HG03575 (cell line): Measurements from ENCODE around the gene HDAC4.

Source experiments
- ATAC-seq: cut with Tn5 transposase; IDR thresholded peaks from one replicate; pipeline ENCODE4 v1.9.1; 2021; ENCODE audit not compliant: unreplicated experiment, insufficient number of reproducible peaks, low FRiP score; ENCODE audit errors: extremely low read depth

HDAC4 gene

DNA sequence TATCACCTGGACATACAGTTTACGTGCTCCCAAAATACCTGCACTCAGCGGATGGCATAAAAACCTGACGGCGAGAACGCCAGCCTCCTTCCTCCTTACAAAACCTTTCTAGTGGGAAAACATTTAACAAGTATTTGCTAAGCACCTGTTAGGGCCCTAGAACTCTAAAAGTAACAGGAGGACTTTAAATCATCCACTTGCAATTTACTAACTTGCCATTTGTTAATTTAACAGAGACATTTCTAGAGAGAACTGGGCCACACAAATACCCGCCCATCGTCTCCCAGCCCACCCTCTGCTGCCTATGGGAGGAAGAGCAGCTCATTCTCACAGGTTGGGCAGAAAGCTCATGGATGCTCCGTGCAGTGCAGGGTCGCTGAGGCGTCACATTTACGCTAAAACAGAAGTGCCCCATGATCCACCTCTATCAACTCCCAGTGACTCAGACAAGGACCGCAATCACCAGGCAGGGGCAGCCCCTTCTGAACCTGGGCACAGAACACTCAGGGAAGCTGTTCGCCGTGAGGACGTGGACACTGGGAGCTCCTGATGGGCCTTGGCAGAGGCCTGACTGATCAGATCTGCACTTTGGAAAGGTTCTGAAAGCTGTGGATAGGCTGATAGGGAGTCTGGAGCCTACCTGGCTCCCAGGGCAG lies 106.9 kb downstream of the HDAC4 start:
- ATAC-seq: no peak

DNA sequence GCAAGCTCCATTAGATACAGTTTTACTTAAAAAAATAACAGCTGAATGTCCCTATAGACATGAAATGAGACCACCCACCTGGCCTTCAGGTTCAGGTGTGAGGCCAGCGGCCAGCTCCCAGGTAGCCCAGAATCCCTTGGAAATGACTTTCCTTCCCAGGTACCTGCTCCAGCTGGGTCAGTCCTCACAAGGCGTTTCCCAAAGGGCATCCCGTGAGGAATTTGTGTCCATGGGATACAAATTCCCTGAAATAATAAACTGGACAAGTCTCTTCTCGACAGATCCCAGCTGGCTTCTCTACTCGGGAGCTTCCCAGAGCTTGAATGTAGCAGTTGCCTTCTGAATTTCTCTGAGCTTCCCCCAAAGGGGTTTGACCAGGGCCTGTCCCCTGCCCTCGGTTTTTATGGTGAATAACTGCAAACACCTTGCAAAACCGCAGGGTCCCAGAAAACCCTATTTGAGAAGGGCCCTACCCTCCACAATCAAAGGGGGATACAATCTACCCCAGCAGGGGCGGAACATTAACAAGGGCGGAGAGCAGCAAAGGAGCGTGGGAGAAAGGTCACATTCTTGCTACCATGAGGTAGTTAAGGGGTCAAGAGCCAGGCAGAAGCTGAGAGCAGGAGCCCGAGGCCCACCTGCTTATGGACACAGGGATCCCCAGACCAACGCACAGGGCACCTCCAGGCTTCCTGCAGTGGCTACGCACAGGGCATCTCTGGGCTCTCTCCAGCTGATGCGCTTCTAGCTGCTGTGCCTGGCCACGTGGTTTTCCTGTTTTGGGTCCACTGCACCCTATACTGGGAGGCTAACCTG lies 107.7 kb downstream of the HDAC4 start:
- ATAC-seq: no peak

DNA sequence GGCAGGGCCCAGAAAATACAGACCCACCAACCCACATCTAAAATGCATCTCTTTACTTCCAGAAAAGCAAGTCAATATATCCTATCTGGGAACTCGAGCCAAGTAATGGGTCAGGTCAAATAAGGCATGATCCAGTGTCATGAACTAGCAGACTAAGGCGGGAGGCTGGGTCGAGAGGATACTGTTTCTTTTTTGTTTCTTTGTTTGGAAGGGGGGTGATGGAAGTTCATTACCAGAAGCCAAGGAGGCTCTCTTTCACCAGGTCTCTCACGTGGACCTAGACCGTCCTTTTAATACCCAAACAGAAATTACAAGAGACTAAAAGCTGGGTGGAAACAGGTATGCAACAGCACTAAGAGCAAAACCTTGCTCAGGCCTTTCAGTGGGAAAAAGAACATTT lies 108.3 kb downstream of the HDAC4 start:
- ATAC-seq: no peak

DNA sequence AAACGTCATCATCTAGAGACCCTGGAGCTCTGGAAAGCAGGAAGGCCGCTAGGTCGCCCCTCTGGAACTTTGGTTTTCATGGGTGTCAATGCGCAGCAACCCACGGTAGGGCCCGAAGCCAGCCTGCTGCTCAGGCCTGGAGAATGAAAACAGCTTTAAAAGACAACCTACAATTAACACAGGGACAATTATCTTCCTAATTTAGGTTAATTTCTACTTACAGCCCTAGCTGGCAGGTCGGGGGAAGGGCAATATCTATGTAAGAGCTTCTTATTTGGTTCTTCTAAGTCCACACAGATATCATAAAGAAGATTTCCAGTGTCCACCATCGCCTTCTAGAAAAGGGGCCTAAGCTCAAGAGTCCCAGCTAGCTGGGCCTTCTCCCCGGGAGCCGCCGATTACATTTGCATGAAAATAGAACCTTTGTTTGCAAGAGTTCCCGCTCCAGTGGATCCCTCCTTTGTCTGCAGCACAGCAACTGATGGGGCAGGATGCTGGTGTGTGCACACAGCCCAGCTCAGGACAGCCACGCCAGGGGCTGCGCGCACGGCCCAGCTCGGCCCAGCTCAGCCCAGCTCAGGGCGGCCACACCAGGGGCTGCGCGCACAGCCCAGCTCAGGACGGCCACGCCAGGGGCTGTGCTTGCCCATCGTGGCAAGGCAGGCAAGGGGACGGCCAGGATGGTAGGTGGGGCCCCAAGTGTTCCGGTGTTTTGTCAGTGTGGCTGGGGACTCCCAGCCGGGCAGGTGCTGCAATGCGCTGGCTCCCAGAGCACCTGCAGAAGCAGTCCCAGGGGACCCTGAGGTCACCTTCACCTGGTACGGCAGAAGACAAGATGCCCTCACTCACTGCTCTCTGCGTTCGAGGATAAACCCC lies 109.1 kb downstream of the HDAC4 start:
- no peak for ATAC-seq

DNA sequence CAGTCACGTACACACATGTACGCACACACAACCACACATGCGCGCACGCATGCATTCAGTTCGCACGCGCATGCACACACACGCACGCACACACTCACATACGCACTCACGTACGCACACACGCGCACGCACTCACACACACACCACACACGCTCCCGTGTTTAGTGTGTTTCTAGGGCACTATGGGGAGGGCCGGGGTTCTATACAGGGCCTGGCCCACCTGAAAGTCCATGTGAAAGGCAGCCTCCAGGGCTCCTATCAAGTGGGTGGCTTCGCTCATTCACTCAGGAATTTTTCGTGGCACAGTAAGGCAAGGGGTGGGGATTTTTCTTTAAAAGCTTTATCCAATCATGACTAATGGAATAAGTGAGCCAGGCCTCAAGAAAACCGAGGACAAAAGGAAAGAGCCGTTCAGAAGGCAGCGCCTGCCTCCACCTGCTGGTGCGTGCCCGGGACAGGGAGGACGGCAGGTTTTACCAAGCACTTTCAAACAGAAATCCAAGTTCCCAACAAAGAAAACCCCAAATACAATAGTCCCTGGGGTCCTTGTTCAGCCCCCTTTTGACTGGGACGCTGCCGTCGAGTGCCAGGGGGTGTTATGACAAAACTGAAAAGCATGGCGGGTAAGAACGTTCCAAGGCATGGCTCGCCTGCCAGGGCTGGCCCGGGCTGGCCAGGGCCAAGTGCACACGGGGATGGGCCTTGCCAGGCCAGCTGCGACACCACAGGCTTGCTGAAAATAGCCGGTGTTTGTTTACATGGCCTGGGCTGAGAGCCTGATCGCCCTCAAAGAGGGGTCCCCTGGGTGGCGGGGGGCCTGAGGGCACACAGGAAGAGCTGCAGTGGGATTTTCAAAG lies 110.0 kb downstream of the HDAC4 start:
- no peak for ATAC-seq

DNA sequence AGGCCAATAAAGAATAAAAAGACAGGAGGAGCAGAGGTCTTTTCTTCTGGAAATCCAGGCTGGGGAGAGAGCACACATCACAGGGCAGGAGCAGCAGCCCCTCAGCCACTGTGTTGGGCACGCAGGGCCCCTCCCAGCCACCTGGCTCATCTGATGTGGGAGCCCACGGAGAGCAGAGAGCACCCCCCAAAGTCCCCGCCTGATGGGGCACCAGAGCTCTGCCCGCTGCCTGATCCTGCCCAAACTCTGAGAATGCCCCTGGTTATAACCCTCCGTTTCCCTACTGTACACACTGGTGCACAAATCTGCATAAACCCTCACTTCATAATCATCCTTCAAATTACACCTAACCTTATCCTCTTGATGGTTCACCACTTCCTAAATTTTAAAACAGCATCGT lies 111.3 kb downstream of the HDAC4 start:
- ATAC-seq: no peak

DNA sequence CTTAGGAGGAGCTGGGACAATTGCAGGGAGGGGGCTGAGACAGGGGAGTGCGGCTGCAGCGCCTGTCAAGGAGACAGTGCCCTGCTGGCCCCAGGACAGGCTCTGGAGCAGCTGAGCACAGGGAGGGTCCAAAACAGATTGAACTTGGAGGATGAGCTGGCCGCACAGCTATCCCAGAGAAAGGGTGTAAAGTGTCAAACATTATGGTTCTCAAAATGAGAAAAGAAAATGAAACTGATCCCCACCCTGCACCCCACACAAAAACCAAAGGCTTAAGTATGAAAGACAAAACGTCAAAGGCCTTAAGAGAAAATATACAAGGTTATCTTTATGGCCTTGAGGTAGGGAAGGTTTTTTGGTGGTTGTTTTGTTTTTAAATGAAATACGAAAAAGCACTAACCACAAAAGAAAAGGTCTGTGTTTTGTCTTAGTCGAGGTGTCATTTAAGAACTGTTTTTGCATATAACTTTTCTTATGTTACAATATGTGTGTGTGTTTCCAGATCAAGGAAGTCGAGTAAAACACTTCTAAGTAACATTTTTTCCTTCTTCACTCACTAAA lies 111.8 kb downstream of the HDAC4 start:
- no peak for ATAC-seq

DNA sequence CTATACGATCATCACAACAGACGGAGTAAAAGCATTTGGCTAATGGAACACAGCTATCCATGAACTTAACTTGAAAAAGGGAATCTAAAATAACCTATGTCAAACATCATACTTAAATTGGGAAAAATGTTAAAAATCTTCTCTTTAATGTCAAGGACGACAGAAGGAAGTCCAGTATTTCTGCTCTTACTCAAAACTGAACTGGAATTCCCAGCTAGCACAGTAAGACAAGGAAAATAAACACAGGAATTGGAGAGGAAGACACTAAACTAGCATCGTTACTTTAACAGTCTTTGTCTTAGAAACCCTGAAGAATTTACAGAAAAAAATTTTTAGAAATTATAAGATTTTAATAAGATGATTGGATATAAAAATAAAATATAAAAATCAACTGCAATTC lies 112.6 kb downstream of the HDAC4 start:
- no peak for ATAC-seq

DNA sequence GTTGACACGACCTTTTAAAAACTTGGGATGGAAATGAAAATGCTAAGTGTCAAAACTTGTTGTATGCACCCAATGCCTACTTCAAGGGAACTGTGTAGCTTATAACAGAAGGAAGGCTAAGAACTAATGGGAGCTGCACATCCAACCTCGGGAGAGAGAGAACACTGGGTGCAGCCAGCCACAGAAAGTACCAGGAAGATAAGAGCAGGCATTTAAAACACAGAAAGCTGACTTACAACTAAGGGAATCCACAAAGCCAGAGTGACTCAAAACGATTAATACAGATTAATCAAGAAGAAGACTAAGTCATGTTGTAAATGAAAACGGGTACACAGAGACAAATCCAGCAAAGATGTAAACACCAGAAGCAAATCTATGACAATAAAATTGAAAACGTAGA lies 113.4 kb downstream of the HDAC4 start:
- no peak for ATAC-seq

DNA sequence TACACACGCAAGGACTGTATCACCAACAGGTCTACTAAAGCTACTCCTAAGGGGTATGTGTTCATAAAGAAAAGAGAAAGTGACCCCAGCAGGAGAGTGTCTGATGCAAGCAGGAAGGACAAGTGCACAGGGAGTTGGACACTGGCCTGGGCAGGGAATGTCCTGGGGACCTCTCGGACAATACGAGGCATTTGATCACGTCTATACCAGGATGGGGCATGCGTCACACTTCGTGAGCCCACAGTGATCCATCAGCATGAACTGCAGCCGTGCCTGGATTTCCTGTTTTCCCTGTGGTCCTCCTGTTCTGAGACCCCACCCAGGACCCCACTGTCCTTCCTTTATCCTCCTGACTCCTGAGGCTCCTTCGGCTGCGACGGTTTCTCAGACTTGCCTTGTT lies 113.9 kb downstream of the HDAC4 start:
- ATAC-seq: no peak

DNA sequence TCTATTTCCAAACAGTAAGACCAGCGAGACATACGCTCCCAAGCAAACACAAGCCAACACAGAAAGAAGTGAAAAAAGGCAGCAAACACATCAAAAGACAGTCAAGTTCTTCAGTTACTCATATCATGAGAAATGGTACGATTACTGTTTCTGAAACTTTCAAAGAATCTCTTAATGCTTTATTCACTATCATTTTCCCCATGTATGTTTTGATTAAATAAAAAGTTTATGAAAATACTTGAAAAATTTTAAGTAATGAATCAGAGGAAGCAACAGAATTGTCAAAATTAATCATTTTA lies 114.9 kb downstream of the HDAC4 start:
- ATAC-seq: no peak

DNA sequence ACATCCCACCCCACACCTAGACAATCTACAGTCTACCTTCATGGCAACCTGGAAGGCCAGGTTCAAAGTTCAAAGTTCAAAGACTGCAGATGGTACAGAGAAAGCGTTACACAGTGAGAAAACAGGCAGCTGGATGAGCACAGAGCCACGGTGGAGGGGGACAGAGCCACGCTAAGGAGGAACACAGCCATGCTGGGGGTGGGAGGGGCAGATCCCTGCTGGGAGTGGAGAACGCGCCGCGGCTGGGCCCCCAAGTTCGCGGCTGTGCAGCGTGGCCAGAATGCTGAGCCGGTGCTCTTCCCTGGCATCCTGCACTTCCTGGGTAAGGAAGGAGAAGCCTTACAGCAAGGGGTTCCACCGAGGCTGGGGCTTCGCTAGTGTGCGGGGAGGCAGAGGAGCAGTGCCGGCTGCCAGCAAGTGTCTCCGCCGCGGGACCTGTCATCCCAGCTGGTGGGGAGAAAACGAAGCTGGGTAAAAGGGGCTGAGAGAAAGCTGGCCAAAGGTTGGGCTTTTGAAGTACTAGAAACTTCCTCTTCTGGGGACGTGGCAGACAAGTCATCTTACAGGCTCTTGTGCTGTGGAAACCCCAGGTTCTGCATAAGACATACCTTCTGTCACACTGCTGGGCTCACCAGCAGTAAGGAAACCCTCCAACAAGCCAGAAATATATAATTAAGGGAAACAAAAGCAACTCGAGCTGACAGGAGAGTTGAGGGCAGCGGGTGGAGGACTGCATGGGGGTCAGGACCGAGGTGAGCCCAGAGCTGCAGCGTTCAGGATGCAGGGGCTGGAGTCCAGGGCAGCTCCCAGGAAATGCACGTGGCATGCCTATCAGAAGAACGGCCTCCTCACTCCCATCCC lies 115.5 kb downstream of the HDAC4 start:
- ATAC-seq: no peak

DNA sequence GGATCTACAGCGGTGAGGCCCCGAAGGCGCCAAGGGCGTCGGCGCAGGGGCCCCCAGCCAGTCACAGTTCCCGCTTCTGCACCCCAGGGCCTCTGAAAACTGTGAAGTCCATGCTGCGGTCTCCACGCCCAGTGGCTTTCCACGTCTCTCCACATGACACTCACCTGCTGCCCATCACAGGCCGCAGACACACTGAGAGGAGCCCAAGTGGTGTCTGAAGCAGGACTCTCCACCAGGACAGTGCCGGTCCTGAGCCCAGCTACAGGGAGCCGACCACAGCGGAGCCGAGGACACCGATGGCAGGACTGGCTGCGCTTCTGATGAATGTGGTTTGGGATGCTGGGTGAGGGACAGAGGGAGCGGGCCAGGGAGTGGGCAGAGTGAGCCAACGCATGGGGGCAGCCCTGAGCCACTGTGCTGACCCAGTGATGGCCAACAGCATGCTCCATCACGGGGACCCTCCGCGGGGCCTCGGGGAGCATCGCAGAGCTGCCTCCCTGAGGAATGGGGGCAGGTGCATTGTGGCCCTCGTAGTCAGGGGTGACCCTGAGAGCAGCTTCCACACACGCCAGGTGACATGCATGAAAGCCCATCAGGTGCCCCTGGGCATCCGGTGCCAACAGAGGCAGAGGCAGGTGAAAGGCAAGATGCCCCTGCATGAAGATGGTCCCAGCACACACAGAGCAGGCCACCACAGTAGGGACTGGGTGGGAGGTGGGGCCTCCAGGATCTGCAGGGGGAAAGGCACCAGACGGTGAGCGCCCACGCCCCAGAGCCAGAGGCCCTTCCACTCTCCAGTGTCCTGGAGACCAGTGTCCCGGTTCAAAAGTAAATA lies 116.6 kb downstream of the HDAC4 start:
- no peak for ATAC-seq

DNA sequence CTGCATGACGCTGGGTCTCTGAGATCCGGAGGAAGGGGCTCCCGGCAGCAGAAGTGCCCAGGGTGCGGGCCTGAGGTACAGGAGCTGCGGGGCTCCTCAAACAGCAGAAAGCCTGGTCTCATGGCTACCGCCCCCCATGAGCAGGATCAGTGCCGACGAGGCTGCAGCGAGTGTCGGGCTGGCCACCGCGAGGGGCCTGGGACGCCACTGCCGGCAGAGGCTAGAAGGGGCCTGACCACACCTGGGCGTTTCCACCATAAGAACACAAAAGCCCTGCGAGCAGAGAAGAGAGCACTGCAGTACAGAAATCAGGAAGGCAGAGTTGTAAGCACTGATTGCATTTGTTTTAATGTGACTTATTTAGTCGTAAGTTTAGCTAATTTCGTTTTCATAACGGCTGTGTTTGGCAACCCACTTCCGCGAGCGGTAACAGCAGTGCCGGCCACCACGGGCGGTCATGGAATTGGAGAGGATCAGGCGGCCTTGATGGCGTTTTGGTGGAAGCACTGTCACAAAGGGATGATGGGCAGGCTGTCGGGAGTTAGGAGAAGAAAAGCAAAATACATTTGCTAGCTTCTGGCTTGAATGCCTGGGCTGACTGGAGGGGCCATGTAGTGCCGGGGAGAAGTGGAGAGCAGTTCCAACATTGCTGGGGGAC lies 117.4 kb downstream of the HDAC4 start:
- no peak for ATAC-seq

DNA sequence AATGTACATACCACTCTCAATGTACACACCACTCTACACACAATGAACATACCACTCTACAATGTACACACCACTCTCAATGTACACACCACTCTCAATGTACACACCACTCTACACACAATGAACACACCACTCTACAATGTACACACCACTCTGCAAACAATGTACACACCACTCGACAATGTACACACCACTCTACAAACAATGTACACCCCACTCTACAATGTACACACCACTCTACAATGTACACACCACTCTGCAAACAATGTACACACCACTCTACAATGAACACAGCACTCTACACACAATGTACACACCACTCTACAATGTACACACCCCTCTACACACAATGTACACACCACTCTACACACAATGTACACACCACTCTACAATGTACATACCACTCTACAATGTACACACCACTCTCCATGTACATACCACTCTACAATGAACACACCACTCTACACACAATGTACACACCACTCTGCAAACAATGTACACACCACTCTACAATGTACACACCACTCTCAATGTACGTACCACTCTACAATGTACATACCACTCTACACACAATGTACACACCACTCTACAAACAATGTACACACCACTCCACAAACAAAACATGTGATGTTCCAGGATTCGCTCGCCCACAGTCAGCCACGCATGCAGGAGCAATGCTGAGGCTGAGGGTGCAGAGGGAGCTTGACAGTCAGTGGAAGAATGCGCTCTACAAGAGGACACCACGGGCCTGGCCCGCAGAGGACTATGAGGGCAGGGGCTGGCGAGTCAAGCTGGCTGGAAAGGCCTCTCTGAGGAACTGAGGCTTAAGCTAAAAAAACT lies 118.2 kb downstream of the HDAC4 start:
- no peak for ATAC-seq
